H1 (cell line): Measurements from ENCODE around the gene KRTAP10-2.

ENCODE experiments used
- CBX5 ChIP-seq: fragments of 300-800, 300-1000 bp; sonication (generic); IDR thresholded peaks from 2 replicates; pipeline ENCODE4 v1.7.1; 2016; ENCODE audit warnings: antibody characterized with exemption, low read length, low read depth
- CEBPB ChIP-seq: IDR thresholded peaks from 2 replicates; pipeline ENCODE4 v1.6.1; 2012; ENCODE audit warnings: low read depth, low read length
- GTF2F1 ChIP-seq: IDR thresholded peaks from 2 replicates; pipeline ENCODE4 v1.6.1; 2012; ENCODE audit warnings: low read depth, low read length, improper control_type of control experiment, borderline replicate concordance
- HDAC6 ChIP-seq: IDR thresholded peaks from one replicate; pipeline ENCODE4 v1.7.1; 2012; ENCODE audit warnings: low read depth, mild to moderate bottlenecking, inconsistent platforms, low read length, moderate library complexity
- KDM5A ChIP-seq: fragments of 200-600 bp; IDR thresholded peaks from 2 replicates; pipeline ENCODE4 v1.7.1; 2012; ENCODE audit warnings: mild to moderate bottlenecking, low read length, inconsistent platforms, mixed read lengths
- MAX ChIP-seq: IDR thresholded peaks from 2 replicates; pipeline ENCODE4 v1.6.1; 2012; ENCODE audit warnings: inconsistent platforms
- PHF8 ChIP-seq: fragments of 200-600 bp; sonication (generic); conservative IDR thresholded peaks from 2 replicates; pipeline ENCODE4 v1.7.1; 2012; ENCODE audit warnings: low read depth, mild to moderate bottlenecking, inconsistent platforms, low read length, moderate library complexity
- POLR2A ChIP-seq, 2 experiments: IDR thresholded peaks; 1 replicate in 1 of 2; 2 replicates in 1 of 2; pipeline ENCODE4 v1.6.1; 2011; ENCODE audit warnings: low read depth in 2 of 2, low read length in 2 of 2, mild to moderate bottlenecking in 2 of 2; ENCODE audit errors: control extremely low read depth in 1 of 2
- SIN3A ChIP-seq, 2 experiments: IDR thresholded peaks in 1 of 2; conservative IDR thresholded peaks in 1 of 2; 2 replicates each; pipeline ENCODE4 v1.6.1; 2011 to 2012; ENCODE audit warnings: low read length in 2 of 2, improper control_type of control experiment in 1 of 2, low read depth in 1 of 2, mild to moderate bottlenecking in 1 of 2
- TEAD4 ChIP-seq: IDR thresholded peaks from 2 replicates; pipeline ENCODE4 v1.6.1; 2012; ENCODE audit warnings: low read depth, low read length, inconsistent platforms, mixed read lengths
- ZNF274 ChIP-seq: IDR thresholded peaks from 2 replicates; pipeline ENCODE4 v1.7.0; 2012; ENCODE audit warnings: low read length, borderline replicate concordance; ENCODE audit errors: extremely low read depth

GRCh38 chr21:44529503-44530125, 21.7 kb downstream of the KRTAP10-2 start:
- TF ChIP-seq ZNF274 (no peak), PHF8 (no peak), KDM5A (no peak), SIN3A (conservative IDR thresholded peaks at IDR 0.05 in 1 of 2, IDR thresholded peaks at IDR 0.05 in 1 of 2; ENCODE audit: low read depth in 1 of 2, low read length in 2 of 2) (no peak), CBX5 (no peak), MAX (no peak), GTF2F1 (no peak), TEAD4 (no peak), CEBPB (no peak), HDAC6 (no peak), POLR2A (IDR thresholded peaks at IDR 0.05; ENCODE audit: control extremely low read depth in 1 of 2, low read depth in 2 of 2, low read length in 2 of 2) (no peak)
